Retina (tissue), 1 donor: Measurements from ENCODE around the gene SNX30.

ENCODE experiments used
- DNase-seq: peaks from one replicate; pipeline ENCODE4 v3.0.0-alpha.2; 2016

The SNX30 gene

GRCh38 chr9:112752334-112753125 lies 2.0 kb downstream of the SNX30 start:
- no peak for DNase-seq

DNA sequence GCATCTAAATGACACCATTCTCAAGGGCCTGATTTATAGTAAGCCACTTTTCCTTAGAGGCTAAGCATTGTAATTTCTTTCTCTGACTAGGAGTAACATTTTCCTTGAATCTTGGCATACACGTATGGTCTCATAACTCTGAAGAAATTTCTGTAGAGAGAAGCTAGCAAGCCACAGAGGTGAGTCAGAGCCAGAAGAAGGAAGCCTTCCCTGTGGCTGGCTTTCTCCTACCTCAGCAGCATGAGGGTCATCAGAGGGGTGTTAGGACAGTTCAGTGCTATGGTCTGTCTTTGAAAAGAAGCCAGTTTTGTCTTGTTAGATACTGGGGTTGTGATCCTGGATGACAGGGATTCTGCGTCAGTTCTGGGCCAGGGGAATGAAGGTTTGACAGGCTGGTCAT lies 3.2 kb downstream of the SNX30 start:
- DNase-seq, result no peak

DNA sequence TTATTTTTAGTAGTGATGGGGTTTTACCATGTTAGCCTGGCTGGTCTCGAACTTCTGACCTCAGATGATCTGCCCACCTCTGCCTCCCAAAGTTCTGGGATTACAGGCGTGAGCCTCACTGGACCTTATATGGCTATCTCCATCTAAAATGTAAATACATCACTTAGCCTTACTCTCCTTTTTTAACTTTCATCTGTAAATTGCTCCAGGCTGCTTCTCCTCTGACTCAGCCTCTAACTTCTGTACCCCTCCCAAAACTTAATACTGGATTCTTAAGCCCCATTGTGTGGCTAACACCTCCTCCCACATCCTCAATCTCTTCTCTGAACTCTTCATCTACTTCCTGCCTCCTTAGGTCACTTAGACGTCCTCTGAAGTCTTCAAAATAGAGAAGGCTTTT lies 4.0 kb downstream of the SNX30 start:
- DNase-seq, result no peak

DNA sequence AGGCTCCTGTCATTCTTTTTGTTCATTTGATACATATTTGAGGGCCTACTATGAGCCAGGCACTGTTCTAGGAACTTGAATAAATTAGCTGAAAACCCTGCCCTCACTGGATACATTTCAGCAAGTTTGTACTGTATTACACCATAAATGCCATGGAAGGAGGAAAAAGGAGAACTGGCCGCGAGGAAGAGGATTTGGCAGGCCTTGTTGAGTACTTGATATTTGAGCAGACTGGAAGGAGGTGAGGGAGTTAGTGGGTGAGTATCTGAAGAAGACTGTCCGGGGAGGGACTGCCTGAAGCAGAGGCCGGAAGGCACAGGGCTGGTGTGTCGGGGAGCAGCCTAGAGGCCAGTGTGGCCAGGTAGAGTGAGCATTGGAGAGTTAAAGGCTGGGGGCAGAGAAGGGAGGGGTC lies 4.5 kb downstream of the SNX30 start:
- DNase-seq, result no peak

GRCh38 chr9:112755675-112756074 lies 5.1 kb downstream of the SNX30 start:
- DNase-seq, result no peak

DNA sequence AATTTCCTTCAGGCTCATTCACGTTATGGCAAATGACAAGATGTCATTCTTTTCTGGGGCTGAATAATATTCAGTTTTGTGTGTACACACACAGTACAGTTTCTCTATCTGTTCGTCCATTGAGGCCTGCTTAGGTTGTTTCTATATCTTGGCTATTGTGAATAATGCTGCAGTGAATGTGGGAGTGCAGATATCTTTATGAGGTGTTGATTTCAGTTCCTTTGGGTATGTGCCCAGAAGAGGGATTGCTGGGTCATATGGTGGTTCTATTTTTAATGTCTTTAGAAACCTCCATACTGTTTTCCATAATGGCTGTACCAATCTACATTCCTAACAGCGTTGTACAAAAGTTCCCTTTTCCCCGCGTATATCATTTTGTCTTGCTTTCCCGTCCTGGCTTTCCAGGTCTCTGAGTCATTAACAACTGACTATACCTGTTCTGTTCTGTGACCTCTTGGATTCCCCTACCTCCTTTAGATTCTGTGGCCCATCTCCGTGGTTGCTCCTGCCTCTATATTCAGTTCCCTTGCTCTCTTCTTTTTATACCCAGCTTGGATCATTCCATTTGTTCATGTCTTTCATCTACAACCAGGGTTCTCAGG lies 6.8 kb downstream of the SNX30 start:
- no peak for DNase-seq

DNA sequence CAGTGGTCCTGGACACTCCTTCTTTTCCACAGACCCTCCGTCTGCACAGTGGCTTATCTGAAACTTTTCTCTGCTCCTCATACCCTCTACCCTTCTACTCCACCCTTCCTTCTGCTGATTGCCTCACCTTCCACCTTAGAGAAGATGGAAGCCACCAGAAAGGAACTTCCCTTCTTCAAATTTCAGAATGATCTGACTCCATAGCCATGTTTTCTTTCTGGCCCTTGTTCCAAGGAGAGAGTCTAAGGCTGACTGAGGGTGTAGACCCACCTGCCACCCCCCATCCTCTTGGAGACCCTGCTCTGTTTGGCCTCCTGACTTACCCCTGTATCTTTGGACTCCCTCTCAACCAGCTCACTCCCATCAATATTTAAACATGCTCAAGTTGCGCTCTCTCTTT lies 7.4 kb downstream of the SNX30 start:
- DNase-seq, result no peak

- no peak for DNase-seq
Observed at GRCh38 chr9:112760821-112761220, 10.3 kb downstream of the SNX30 start.

- no peak for DNase-seq
Observed at GRCh38 chr9:112761912-112762655, 11.5 kb downstream of the SNX30 start.

- no peak for DNase-seq
Observed at GRCh38 chr9:112762726-112763518, 12.4 kb downstream of the SNX30 start.

- no peak for DNase-seq
Observed at GRCh38 chr9:112764344-112764743, 13.8 kb downstream of the SNX30 start.

GRCh38 chr9:112764837-112765236 lies 14.3 kb downstream of the SNX30 start:
- DNase-seq, result no peak

- no peak for DNase-seq
Observed at GRCh38 chr9:112765281-112765680, 14.7 kb downstream of the SNX30 start.

DNA sequence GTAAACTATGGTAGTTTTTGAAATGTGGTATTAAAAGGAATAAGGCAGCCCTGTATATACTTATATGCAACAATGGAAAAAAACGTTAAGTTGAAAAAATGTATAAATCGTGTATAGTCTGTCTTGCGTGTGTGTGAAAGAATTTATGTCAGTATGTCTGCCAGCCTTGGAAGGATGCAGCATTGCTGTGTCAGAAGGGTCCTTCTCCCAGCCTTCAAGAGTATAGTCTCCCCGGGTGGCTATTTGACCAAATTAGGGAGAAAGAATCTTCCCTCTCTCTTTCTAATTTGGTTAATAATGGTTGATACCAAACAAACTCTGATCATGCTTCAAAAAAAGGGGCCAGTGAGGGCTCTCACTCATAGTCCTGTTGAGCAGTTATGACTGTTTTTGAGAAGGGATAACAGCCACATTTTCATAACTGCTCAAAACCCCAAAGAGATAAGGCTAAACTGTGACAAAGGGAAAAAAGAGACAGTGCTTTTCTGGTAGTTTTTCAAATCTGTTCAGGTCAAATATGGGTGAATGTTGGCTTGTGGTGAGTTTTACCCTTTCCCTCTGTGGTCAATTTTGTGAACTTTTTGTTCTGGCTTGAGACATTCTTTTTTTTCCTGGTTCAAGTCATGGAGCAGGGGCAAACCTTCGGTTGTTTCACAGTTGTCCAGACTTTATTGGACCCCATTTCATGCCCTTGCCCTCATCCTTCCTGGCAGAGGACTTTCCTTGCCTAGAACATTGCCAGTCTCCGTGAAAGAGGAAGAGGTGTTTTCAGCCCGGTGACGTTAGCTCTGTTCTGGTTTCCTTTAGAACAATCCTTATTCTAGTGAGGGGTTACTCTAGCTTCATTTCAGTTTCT lies 21.0 kb downstream of the SNX30 start:
- no peak for DNase-seq

DNA sequence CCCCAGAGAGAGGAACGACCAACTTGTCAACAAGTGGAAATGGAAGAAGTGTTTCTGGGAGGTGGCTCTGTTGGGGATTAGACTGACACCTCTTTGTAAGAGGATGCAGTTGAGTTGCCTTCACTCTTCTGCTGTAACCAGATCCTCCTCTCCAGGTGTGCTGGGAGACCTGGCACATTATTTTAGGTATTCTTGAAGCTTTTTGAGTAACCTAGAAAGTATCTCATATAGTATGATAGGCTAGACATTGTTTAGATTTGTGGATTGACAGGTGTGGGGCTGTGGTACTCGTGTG lies 21.6 kb downstream of the SNX30 start:
- no peak for DNase-seq

- no peak for DNase-seq
Observed at GRCh38 chr9:112772551-112772950, 22.0 kb downstream of the SNX30 start.

GRCh38 chr9:112774006-112774996 lies 23.7 kb downstream of the SNX30 start:
- no peak for DNase-seq

- no peak for DNase-seq
Observed at GRCh38 chr9:112777914-112778313, 27.4 kb downstream of the SNX30 start.

GRCh38 chr9:112780450-112781036 lies 30.0 kb downstream of the SNX30 start:
- no peak for DNase-seq

DNA sequence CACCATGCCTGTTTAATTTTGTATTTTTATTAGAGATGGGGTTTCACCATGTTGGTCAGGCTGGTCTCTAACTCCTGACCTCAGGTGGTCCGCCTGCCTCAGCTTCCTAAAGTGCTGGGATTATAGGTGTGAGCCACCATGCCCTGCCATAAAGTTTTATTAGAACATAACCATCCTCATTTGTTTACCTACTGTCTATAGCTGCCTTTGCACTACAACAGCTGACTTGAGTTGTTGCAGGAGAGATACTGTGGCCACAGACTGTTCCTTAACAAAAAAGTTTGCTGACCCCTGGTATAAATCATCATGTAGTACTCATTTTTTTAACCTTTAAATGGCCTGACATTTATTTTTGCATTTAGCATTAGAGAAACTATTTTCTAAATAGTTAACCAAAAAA lies 31.7 kb downstream of the SNX30 start:
- no peak for DNase-seq

GRCh38 chr9:112783551-112783954 lies 33.0 kb downstream of the SNX30 start:
- DNase-seq, result no peak
